ENCODE data around the gene DENND1A.

DNA sequence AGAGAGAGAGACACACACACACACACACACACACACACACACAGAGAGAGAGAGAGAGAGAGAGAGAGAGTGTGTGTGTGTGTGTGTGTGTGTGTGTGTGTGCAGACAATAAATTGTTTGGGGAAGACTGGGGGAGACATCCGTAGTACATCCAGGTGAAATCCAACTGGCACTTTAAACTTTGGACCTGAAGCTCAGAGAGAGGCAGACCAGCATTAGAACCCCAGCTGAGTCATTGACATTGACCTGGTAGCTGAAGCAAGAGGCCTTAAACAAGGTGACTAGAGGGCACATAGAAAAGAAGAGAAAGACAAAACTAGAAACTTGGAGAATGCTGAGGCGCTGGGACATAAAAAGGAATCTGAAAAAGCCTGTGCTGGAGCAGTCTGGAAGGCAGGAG is 322.4 kb downstream of the DENND1A start:
- TF ChIP-seq, protein P1, sequence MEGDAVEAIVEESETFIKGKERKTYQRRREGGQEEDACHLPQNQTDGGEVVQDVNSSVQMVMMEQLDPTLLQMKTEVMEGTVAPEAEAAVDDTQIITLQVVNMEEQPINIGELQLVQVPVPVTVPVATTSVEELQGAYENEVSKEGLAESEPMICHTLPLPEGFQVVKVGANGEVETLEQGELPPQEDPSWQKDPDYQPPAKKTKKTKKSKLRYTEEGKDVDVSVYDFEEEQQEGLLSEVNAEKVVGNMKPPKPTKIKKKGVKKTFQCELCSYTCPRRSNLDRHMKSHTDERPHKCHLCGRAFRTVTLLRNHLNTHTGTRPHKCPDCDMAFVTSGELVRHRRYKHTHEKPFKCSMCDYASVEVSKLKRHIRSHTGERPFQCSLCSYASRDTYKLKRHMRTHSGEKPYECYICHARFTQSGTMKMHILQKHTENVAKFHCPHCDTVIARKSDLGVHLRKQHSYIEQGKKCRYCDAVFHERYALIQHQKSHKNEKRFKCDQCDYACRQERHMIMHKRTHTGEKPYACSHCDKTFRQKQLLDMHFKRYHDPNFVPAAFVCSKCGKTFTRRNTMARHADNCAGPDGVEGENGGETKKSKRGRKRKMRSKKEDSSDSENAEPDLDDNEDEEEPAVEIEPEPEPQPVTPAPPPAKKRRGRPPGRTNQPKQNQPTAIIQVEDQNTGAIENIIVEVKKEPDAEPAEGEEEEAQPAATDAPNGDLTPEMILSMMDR (IDR thresholded peaks at IDR 0.05) = no peak
- TF ChIP-seq POLR2AphosphoS5 (IDR thresholded peaks at IDR 0.05) = no peak
- no peak for TF ChIP-seq POLR2A (IDR thresholded peaks at IDR 0.05)
